ENCODE results near the gene NFYC.
"Not testable (repeated sequence)": the region's sequence is repeated elsewhere in the genome, so short reads cannot be mapped to it uniquely, and the experiment has no call there.

The NFYC gene

DNA sequence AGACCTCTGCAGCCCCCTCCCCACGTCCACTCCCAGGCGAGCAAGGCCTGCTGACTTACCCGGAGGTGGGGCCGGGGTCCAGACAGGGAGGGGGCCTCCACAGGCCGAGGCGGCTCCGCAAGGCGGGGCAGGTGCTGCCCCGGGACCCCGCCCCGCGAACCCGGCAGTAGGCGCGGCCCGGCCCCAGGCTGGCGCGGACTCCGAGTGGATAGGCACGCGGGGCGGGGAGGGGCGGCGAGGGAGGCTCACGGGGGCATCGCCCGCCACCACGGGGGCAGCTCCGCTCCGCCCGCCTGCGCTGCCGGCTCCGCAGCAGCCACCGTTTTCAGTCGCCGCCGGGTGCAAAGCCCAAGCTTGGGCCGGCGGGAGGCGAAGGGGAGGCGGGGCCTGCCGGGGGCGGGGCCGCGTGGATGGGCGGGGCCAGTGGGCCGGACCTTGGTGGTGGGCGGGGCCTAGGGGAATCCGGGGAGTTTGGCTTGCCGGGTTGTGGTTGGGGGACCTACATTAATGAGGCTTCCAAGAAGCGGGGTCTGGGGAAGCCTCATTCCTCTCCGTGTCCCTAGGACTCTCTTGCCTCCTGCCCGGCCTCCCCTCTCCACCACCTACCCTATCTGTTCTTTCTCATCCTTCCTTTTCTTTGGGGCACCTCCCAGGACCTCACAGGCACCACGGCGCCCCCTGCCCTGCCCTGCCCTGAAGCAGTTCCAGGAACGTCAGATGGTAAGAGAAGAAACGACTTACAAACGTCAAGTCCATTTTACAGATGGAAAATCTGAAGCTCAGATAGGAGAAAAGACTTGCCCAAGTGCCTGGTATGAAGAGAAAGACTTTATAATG is 26.0 kb upstream of the NFYC start, which contains the start of gene RIMS3:
Gene RIMS3 (minus strand): TSS at position 348 of the 837 bp plus-strand sequence. CDS start 23,757 bp downstream, outside the sequence.
- peak; percentile 72 to 89 for DNase-seq

DNA sequence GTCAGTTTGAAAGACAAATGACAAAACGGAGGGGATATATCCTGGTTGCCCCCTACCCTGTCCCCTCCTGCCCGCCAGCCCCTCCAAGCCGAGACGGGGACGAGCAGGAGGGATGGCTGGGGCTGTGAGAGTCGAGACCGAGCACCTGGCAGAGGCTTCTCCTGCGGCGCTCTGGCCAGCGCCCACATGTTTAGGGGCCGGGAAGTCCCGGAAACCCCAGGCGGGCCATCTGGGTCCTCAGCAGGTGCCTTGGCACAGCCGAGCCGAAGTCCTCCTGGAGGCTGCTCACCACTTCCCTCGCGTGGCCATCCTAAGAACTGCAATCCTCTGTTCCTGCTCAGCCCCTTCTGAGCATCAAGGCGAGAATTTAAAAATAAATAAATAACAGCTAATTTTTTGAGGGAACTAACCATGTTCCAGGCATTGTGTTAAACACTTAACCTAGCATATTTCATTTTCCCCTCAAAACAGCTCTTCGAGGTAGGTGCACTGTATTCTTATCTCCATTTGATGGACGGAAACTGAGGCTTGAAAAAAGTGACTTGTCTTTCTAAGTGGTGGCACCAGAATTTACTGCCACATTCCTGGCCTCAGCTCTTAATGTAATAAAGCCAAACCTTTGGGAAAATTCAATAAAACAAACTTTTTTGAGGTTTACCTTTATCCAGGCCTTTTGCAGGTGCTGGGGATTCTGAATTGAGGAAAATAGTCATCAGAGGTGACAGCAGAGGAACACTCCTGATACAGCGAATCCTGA is 22.6 kb upstream of the NFYC start:
- peak; percentile 76 to 93 for DNase-seq

DNA sequence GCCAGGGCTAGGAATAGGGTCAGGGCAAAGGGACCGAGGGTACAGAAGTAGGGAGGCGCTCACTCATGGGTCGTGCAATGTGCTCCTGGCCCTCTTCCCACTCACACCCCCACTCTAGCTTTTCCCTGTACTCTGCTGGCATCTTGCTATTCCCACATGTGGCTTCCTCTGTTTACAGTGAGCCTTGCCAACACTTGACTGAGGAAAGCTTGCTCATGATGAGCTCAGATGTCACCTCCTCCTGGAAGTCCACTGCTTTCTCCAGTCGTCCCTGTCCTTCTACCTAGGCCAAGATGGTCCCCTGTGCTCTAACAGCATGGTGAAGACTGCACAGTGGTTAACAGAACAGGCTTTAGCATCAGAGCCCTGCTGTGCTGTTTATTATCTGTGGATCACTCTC is 18.1 kb upstream of the NFYC start:
- DNase-seq = no peak

DNA sequence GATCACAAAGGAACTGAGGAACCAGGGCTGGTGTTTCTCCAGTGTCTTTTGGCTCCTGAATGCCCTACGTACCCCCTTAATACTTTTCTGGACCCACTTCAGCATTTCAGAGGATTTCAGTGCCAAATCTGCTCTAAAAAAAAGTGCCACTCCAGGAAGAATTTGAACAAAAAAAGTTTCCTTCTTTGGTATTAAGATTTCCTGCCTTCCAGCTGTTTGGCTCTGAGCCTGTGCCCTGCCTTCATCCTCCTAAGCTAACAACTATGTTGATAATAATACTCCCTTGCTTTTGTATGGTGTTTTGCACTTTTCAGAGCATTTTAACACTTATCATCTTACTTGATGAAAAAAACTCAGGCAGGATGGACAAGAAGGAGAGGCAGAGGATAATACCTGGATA is 15.0 kb upstream of the NFYC start:
- DNase-seq = no peak

DNA sequence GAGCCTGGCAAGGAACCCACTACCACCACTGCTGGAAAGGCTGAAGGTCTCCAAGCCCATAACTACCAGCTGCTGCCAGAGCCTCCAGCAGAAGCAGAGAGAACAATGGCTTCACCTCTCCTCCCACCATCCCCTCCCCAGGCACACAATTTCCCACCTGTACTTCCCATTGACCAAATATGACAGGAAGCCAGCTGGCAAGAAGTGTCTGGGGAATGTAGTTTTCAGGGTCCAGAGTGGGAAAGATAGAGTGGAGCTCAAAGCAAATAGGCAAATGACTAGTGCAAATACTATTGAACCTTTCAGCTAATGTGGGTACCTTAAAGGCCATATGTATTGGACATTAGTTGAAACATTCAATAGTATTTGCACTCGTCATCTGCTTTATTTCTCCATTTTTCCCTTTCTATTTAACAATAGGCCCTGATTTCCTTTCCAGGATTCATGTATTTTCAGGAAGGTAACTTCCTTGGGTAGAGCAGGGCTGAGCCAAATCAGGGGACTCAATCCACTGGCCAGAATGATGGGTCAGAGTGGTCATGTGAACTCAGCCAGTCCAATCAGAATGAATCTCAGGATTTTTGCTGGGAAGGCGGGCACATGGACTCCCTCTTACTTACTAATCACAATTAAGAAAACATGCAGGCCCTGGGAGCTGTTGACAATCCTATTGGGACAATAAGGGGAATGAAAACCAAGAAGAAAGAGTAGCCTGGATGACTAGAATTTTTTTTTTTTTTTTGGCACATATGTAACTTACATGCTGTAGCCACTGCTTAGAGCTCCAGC is 12.1 kb upstream of the NFYC start:
- DNase-seq = no peak

DNA sequence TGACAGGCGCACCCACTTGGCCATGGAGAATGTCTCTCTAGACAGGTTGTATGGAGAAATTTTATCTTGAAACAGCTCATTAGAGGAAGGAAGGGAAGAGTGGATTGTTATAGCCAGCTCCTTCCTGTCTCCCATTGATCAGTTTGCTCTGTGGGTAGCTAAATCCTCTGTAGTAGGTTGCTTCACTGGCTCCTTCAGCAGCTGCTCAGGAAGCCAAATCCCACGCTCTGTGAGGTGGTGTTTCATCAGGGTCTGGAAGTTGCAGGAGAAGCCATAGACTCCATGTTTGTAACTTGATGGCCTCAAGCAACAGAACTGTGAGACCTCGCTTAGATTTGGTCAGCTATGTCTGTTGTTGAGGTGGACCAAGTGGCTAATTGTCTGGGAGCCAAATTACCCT is 6.8 kb upstream of the NFYC start:
- no peak for DNase-seq

DNA sequence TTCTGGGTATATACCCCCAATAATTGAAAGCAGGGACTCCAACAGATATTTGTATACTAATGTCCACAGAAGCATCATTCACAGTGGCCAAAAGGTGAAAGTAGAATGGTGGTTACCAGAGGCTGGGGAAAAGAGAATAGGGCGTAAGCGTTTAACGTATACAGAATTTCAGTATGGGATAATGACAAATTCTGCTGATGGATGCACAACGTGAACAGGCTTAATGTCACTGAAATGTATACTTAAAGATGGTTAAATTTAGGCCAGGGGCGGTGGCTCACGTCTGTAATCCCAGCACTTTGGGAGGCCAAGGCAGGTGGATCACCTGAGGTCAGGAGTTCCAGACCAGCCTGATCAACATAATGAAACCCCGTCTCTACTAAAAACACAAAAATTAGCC is 4.4 kb upstream of the NFYC start:
- DNase-seq = no peak

DNA sequence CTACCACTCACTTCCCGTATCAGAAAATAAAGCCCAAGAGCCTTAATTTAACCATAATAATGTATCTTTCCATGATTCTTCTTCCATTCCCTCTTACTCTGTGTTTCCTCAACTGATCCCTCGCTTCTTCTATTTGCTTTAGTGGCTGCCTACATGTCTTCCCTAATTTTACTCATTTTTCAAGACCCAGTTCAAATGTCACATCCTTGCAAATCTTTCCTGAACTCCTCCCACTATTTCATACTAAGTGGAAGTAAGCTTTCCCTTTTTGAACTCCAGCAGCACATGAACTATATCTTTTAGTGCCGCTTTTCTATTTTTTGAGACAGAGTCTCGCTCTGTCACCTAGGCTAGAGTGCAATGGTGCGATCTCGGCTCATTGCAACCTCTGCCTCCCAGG is 3.8 kb upstream of the NFYC start:
- DNase-seq = no peak

DNA sequence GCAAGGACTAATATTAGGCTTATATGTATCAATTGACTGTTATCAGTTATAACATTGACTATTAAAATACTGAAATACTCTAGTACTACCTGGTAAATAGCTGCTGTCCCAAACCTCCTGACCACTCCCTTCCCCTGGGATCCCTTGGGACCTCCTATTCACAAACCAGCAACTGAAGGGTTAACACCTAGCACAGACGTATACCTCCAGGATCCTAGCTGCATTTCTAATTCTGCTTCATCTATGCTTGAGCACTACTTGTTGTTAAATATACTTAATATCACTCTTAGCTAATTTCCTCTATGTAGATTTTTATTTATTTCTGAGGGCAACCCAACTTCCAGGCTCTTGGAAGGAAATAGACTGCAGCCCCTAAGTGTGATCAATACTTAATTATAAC is 1.8 kb upstream of the NFYC start:
- no peak for DNase-seq

DNA sequence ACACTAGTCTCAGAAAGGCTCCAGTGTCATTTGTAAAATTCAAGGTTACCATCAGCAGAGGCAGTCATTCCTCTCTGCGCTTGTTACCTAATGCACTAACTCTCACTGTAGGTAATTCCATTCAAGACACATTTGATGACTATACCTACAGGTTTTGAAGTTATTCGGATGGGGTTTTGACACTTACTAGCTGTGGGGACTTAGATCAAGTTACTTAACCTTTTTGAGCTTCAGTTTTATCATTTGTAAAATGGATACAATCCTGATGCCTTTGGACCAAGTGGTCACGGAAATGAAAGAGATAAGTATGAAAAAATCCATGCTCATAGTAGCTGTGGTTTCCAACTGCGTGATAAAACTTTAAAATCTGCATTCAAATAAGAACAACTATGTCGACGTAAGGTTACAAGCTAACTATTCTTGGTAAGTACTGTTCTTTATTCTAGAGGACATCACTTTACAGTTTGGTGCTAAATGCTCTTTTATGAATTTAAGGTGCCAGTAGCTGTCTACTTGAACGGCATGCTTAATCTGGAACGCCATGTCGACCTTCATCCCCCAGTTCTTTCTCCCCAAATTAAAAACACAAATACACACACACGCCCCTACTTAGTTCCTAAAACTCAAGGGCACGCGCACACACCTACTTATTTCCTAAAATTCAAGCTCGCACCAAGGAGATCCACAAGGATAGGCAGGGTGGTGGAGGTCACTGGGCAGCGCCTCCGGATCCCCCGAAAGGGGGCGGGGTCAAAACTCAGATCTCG is 550 bp upstream of the NFYC start:
- no peak for DNase-seq

DNA sequence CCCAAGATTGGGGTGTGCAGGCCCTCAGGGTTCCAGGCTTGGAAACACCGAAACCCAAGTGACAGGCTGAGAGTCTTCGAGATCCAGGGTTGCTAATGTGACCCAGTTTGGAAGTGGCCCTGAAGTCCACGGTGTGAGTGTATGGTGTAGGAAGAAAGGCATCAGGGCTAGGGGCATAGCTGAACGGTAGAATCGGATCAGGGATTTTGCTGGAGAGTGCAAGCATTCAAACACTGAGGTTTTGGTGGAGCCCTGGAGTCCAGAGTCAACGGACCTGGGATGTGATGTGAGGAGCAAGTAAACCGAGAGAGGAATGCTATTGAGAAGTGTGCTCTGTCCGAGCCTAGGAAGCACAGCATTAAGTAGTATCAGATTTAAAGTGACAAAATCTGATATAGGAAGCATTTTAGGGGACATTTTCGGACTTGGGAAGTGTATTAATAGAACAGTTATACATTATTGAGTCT is 958 bp downstream of the NFYC start:
- peak; percentile 77 to 79 for DNase-seq

DNA sequence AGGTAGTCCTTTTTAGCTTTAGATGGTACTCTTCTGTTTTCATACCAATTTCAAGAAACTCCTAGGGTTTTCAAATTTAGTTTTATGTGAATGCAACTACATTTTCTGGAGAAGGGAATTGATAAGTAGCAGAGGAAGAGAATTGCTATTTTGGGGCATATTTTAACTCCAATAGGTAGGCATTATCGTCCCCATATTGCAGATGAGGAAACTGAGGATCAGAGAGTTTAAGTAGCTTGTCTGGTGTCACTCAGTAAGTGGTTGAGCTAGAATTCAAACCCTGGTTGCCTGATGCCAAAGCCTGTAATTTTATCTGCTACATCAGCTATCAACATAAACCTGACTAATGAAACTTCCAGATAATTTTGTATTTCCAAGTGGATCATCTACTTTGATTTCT is 1.9 kb downstream of the NFYC start:
- no peak for DNase-seq

DNA sequence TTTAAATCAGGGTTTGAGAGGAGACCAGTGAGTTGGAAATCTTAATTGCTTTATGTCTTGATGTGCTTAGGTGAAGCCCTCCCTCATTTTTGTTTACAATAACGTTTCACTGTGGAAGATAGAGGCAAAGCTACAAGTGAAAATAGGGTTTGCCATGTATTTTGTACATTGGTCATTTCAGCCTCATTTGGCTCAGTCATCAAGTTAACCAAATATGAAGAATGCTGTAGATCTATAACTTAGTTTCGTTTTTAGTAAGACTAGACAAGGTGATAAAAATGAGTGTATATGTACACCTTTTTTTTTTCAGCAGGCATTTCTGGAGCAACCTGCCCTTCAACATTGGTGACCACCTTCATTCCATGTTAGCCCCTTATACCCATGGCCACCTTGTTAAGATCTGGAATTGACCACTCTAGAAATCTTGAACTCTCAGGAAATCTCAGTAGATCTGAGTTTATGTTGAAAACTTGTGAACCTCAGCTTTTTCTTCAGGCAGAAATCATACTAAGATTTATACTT is 2.9 kb downstream of the NFYC start:
- DNase-seq = no peak

DNA sequence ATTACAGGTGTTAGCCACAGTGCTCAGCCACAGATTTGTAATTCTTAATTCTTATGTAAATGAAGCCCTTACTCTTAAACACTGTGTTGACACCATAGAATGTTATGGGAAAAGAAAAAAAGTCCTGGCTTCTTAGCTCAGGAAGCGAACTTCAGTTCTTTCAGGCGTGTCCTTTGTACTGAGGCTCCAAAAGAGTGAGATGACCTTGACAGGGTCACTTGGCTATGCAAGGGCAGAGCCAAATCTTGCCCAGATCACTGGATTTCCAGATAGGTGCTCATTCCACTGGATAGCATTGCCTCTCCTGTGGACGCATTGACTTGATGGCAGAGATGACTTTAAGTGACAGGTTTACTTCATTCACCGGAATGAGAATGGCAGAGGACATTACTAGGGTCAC is 4.8 kb downstream of the NFYC start:
- DNase-seq = no peak

DNA sequence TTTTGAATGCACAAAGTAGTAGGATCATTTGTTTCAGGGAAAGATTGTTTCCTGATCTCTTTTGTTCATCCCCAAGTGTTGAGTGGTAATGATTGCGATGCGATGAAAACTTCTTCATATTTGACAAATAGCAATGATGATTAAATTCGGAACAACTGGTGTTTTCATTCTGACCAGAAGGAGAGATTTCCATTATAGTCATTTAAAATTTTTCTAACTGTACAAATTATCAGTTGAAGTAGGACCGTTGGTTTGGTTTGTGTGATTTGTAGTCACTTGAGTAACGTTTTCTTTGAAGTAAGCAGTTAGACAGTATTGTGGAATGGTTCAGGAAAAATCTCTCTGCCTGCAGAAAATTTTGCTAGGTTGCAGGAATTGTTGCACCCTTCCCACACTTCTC is 5.9 kb downstream of the NFYC start:
- DNase-seq = no peak

DNA sequence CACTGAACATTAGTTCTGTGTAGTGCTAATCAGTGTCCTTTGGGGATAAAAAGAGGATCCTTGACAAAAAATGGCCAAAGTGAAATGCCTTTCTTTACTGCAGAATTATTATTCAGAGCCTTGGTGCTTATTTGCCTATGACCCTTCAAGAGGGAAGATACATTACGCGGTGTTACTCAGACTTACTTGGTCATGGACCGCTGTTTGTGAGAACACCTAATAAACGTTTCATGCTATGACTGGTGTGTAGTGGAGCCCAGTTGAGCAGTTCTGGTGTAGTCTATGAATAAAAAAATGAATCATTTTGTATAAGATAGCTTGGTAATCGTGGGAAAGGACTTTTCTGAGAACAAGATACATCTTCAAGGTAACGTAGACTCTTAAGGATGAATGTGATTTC is 8.3 kb downstream of the NFYC start:
- peak in 1 of 2 experiments; percentile 35 for DNase-seq

DNA sequence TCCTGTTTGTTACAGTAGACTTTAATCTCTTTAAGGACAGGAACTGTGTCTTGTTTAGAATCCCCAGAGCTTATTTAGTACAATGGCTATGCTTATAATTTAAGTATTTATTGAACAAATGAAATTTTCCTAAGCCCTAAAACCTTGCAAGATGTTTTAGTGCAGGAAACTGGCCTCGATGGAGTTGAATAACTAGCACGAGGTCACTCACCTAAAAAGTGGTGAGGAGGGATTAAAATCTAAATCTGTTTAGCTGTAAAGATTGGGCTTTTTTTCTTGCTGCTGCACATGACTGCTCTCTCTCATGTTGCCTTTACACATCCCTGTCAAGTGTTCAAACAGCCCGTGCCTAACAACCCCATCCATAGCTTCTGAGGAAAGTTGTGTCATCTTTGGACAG is 10.2 kb downstream of the NFYC start:
- no peak for DNase-seq

DNA sequence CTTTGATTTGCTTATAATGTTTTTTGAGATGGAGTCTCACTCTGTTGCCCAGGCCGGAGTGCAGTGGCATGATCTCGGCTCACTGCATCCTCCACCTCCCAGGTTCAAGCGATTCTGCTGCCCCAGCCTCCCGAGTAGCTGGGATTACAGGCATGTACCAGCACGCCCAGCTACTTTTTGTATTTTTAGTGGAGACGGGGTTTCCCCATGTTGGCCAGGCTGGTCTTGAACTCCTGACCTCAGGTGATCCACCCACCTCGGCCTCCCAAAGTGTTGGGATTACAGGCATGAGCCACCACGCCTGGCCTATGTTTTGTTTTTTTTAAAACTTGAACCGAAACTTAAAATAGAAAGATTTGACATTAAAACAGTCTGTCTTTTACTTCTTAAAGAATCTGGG is 11.3 kb downstream of the NFYC start:
- not testable (repeated sequence) for DNase-seq

DNA sequence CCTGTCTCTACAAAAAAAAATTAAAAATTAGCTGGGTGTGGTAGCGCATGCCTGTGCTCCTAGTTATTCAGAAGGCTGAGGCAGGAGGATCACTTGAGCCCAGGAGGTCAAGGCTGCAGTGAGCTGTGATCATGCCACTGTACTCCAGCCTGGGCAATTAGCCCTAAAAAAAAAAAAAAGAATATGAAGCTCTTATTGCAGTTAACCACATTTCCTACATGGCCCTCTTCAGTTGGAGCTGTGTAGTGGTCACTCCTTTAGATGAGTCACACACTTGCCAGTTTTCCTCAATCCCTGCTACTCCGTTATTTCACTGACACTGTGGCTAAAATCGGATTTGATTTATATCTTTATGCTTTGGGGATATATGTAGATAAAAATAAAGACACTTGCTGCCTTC is 11.8 kb downstream of the NFYC start:
- no peak for DNase-seq

DNA sequence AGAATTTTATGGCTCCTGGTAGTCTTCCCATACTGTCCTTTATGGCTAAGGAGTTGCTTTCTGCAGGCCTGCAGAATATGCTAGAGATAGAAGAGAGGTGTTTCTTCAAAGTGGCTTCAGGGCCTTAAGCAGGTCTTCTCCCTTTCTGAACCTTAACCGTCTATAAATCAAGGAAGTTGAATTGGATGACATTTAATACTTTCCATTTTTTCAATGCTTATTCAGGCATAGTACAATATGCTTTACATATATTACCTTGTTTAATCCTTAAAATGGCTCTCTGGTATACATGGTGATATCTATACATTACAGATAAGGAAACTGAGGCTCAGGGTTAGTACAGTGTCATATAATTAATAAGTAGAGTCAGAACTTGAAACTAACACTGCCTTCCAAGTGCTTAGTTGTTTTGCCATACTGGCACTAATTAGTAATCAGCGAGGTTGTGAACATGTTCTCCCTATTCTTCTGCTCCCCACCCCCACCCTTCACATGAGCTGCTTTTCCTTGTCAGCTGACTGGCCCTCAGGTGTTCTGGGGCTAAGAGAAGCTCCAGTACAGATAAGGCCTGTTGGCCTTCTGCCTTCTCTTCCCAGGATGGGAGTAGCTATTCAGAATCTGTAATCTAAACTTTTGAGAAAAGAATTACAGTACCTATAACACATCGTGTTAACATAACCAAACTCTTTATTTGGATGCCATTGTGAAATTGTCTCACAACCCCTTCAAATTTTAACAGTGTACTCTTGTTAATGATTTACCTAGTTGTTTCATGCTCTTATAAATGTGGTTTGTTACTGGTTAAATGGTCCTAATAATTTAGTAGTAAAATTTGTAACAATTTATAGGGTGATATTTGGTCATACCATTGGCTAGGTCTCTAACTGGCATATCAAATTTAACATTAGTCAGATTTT is 13.6 kb downstream of the NFYC start:
- peak; percentile 40 to 63 for DNase-seq

DNA sequence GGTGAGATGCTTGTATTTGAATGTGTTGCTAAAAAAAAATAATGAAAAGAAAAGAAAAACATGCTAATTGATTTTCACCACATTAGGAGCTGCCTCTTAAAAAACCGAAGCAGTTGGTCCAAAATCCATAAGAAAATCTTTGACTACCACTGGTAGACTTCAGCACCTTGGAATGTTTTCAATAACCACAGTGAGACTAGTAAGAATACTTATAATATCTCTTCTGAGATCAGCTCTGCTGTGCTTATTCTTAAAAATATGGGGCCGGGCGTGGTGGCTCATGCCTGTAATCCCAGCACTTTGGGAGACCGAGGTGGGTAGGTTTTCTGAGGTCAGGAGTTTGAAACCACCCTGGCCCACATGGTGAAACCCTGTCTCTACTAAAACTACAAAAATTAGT is 15.1 kb downstream of the NFYC start:
- DNase-seq = no peak

Data from NCI-H526 (cell line).